Neural progenitor cell (in vitro differentiated cells): ENCODE measurements around the gene GALNT7. TPM values are rescaled to one million over a fixed set of nuclear protein-coding genes. Genes with fewer than 3 reads are reported as not detected.

Experiments used
- DNase-seq: peaks from one replicate; pipeline ENCODE4 v3.0.0-alpha.2; 2016; ENCODE audit warnings: low spot score
- H2AFZ ChIP-seq: fragments of 200-600 bp; sonication (generic); replicated peaks from 2 replicates; pipeline ENCODE4 v1.6.1; 2016; ENCODE audit warnings: antibody characterized with exemption
- H3F3A ChIP-seq: fragments of 200-600 bp; sonication (generic); 2 replicates; pipeline ENCODE4 v1.6.1; 2016; ENCODE audit warnings: antibody characterized with exemption, low read depth
- H3K27ac ChIP-seq: fragments of 200-600 bp; sonication (generic); 2 replicates; pipeline ENCODE4 v1.5.1; 2016; ENCODE audit warnings: mild to moderate bottlenecking
- H3K27me3 ChIP-seq: fragments of 200-600 bp; sonication (generic); 2 replicates; pipeline ENCODE4 v1.6.1; 2016; ENCODE audit warnings: mild to moderate bottlenecking, moderate library complexity
- H3K36me3 ChIP-seq: fragments of 200-600 bp; sonication (generic); 2 replicates; pipeline ENCODE4 v1.5.1; 2016
- H3K4me1 ChIP-seq: fragments of 200-600 bp; sonication (generic); 2 replicates; pipeline ENCODE4 v1.6.1; 2016; ENCODE audit warnings: mixed run types
- H3K4me2 ChIP-seq: fragments of 200-600 bp; sonication (generic); 2 replicates; pipeline ENCODE4 v1.6.1; 2016
- H3K4me3 ChIP-seq: fragments of 200-600 bp; sonication (generic); 2 replicates; pipeline ENCODE4 v1.5.1; 2016
- H3K79me2 ChIP-seq: fragments of 200-600 bp; sonication (generic); 2 replicates; pipeline ENCODE4 v1.6.1; 2016; ENCODE audit warnings: low read depth
- H3K9ac ChIP-seq: fragments of 200-600 bp; sonication (generic); 2 replicates; pipeline ENCODE4 v1.6.1; 2016
- H3K9me3 ChIP-seq: fragments of 200-600 bp; sonication (generic); 2 replicates; pipeline ENCODE4 v1.5.1; 2016; ENCODE audit warnings: low read depth
- H4K20me1 ChIP-seq: fragments of 200-600 bp; sonication (generic); 2 replicates; pipeline ENCODE4 v1.6.1; 2016; ENCODE audit warnings: low read depth
- H3K27ac Mint-ChIP-seq: 3 replicates; pipeline ENCODE4 v1.8.0; 2021; ENCODE audit warnings: mixed read lengths
- H3K27me3 Mint-ChIP-seq: 2 replicates; pipeline ENCODE4 v1.8.0; 2022; ENCODE audit warnings: low read depth, mild to moderate bottlenecking, inconsistent platforms, moderate library complexity, mixed read lengths; ENCODE audit not compliant: insufficient read depth
- H3K36me3 Mint-ChIP-seq: 3 replicates; pipeline ENCODE4 v1.8.0; 2021; ENCODE audit warnings: mixed read lengths
- H3K4me1 Mint-ChIP-seq: 3 replicates; pipeline ENCODE4 v1.8.0; 2021; ENCODE audit warnings: mixed read lengths
- H3K4me3 Mint-ChIP-seq: 3 replicates; pipeline ENCODE4 v1.8.0; 2021; ENCODE audit warnings: mild to moderate bottlenecking, moderate library complexity, mixed read lengths
- H3K9me3 Mint-ChIP-seq: 3 replicates; pipeline ENCODE4 v1.8.0; 2020; ENCODE audit warnings: mixed read lengths
- CTCF ChIP-seq: fragments of 200-600 bp; sonication (generic); IDR thresholded peaks from 2 replicates; pipeline ENCODE4 v1.5.1; 2017; ENCODE audit warnings: antibody characterized with exemption, mild to moderate bottlenecking
- EZH2 ChIP-seq: fragments of 200-600 bp; sonication (generic); IDR thresholded peaks from 2 replicates; pipeline ENCODE4 v1.6.1; 2017; ENCODE audit warnings: antibody characterized with exemption, mild to moderate bottlenecking, moderate library complexity
- EZH2phosphoT487 ChIP-seq: fragments of 200-600 bp; sonication (generic); IDR thresholded peaks from 2 replicates; pipeline ENCODE4 v1.6.1; 2017; ENCODE audit warnings: antibody characterized with exemption
- total RNA-seq: library from RNA; depleted of rRNA; stranded (reverse); fragments of >200 nt; gene quantifications from 2 replicates; pipeline ENCODE4 v1.2.3, GENCODE V29; 2015; ENCODE audit warnings: low replicate concordance

The GALNT7 gene
- total RNA-seq, 1 donor from 2014 or later, result 62.3 TPM

GRCh38 chr4:173282626-173283025 lies 114.0 kb downstream of the GALNT7 start:
- H3K4me3 ChIP-seq, result no peak overlapping the region
- H3K4me1 ChIP-seq, result peaks cover 6% of the 10 kb centered on the region
- Mint-ChIP-seq H3K4me1 (peaks cover 3% of the 10 kb centered on the region), H3K4me3 (no peak overlapping the region), H3K27me3 (no peaks in the 10 kb centered on the region), H3K27ac (no peak overlapping the region), H3K9me3 (peaks cover 3% of the 10 kb centered on the region), H3K36me3 (peaks cover 9% of the 10 kb centered on the region)
- peaks cover 22% of the 10 kb centered on the region for H3K36me3 ChIP-seq
- H3K27me3 ChIP-seq, result no peaks in the 10 kb centered on the region
- peaks cover 21% of the 10 kb centered on the region for H3K79me2 ChIP-seq
- H3K27ac ChIP-seq, result no peak overlapping the region
- H3K4me2 ChIP-seq, result no peak overlapping the region
- H3K9me3 ChIP-seq, result peaks cover 25% of the 10 kb centered on the region
- H2AFZ ChIP-seq, result no peak overlapping the region
- H4K20me1 ChIP-seq, result no peaks in the 10 kb centered on the region
- TF ChIP-seq EZH2phosphoT487 (no peak), CTCF (no peak), EZH2 (no peak)
- no peak overlapping the region for H3K9ac ChIP-seq
- DNase-seq, result no peak
- H3F3A ChIP-seq, result no peaks in the 10 kb centered on the region

- H3K9me3 ChIP-seq, result peaks cover 25% of the 10 kb centered on the region
- H3K79me2 ChIP-seq, result peaks cover 7% of the 10 kb centered on the region
- H3K9me3 Mint-ChIP-seq, result peaks cover 10% of the 10 kb centered on the region
- no peak overlapping the region for H3K4me2 ChIP-seq
- no peaks in the 10 kb centered on the region for H3F3A ChIP-seq
- no peak overlapping the region for H3K27ac Mint-ChIP-seq
- H3K27me3 Mint-ChIP-seq, result no peaks in the 10 kb centered on the region
- TF ChIP-seq EZH2phosphoT487, result no peak
- TF ChIP-seq EZH2, result no peak
- TF ChIP-seq CTCF, result no peak
- peaks cover 3% of the 10 kb centered on the region for H3K4me1 Mint-ChIP-seq
- peaks cover 14% of the 10 kb centered on the region for H3K36me3 Mint-ChIP-seq
- peaks cover 6% of the 10 kb centered on the region for H3K4me1 ChIP-seq
- no peak for DNase-seq
- H4K20me1 ChIP-seq, result no peaks in the 10 kb centered on the region
- H3K27me3 ChIP-seq, result no peaks in the 10 kb centered on the region
- no peak overlapping the region for H3K27ac ChIP-seq
- no peak overlapping the region for H3K9ac ChIP-seq
- peaks cover 22% of the 10 kb centered on the region for H3K36me3 ChIP-seq
- H2AFZ ChIP-seq, result no peak overlapping the region
- no peak overlapping the region for H3K4me3 Mint-ChIP-seq
- H3K4me3 ChIP-seq, result no peak overlapping the region
These were observed 115.9 kb downstream of the GALNT7 start for GRCh38 chr4:173284463-173284862.

GRCh38 chr4:173287486-173287885 lies 118.9 kb downstream of the GALNT7 start:
- Histone ChIP-seq H3K27ac (no peak overlapping the region), H3K4me3 (no peak overlapping the region), H3K79me2 (peaks cover 14% of the 10 kb centered on the region), H2AFZ (no peak overlapping the region), H3F3A (no peaks in the 10 kb centered on the region), H3K36me3 (peaks cover 22% of the 10 kb centered on the region), H3K9ac (no peak overlapping the region), H3K27me3 (no peaks in the 10 kb centered on the region), H3K4me1 (no peaks in the 10 kb centered on the region), H3K9me3 (peaks cover 25% of the 10 kb centered on the region), H3K4me2 (no peak overlapping the region), H4K20me1 (no peaks in the 10 kb centered on the region)
- no peak for TF ChIP-seq EZH2phosphoT487
- no peak for TF ChIP-seq EZH2
- TF ChIP-seq CTCF, result no peak
- Mint-ChIP-seq H3K4me1 (no peaks in the 10 kb centered on the region), H3K4me3 (no peak overlapping the region), H3K36me3 (peaks cover 9% of the 10 kb centered on the region), H3K9me3 (peaks cover 10% of the 10 kb centered on the region), H3K27me3 (no peaks in the 10 kb centered on the region), H3K27ac (no peak overlapping the region)
- no peak for DNase-seq
